BLaER1 treated with 17β-estradiol and CSF1 and Interleukin-3, amounts not matched to agents 10 nM and 100 nM (cell line): ENCODE data around the gene CCDC7.
"Not testable (repeated sequence)": the region's sequence is repeated elsewhere in the genome, so short reads cannot be mapped to it uniquely, and the experiment has no call there.

Source experiments
- H3K27ac ChIP-seq, 11 experiments: shearing (Covaris generic); formaldehyde crosslinking; 2 replicates each; pipeline ENCODE4 v1.8.1; 2022
- H3K27me3 ChIP-seq, 11 experiments: shearing (Covaris generic); formaldehyde crosslinking; 2 replicates each; pipeline ENCODE4 v1.8.1; 2022
- H3K36me3 ChIP-seq, 11 experiments: shearing (Covaris generic); formaldehyde crosslinking; 2 replicates each; pipeline ENCODE4 v1.8.1; 2022
- H3K4me1 ChIP-seq, 10 experiments: shearing (Covaris generic); formaldehyde crosslinking; 2 replicates each; pipeline ENCODE4 v1.8.1; 2022
- H3K4me2 ChIP-seq, 11 experiments: shearing (Covaris generic); formaldehyde crosslinking; 2 replicates each; pipeline ENCODE4 v1.8.1; 2022
- H3K4me3 ChIP-seq, 10 experiments: shearing (Covaris generic); formaldehyde crosslinking; 2 replicates each; pipeline ENCODE4 v1.8.1; 2022
- H3K9ac ChIP-seq, 11 experiments: shearing (Covaris generic); formaldehyde crosslinking; 2 replicates each; pipeline ENCODE4 v1.8.1; 2022
- H3K9me3 ChIP-seq, 11 experiments: shearing (Covaris generic); formaldehyde crosslinking; replicated peaks in 1 of 11; 2 replicates each; pipeline ENCODE4 v1.8.1; 2022
- H4K20me1 ChIP-seq, 11 experiments: shearing (Covaris generic); formaldehyde crosslinking; 2 replicates each; pipeline ENCODE4 v1.8.1; 2022
- Cebpa-rat ChIP-seq, 11 experiments: shearing (Covaris generic); IDR thresholded peaks; 2 replicates each; pipeline ENCODE4 v1.8.1; 2022

CCDC7 gene

GRCh38 chr10:32713560-32713959, 267.6 kb downstream of the CCDC7 start:
- no peak overlapping the region for H3K9ac ChIP-seq
- no peak overlapping the region for H3K27ac ChIP-seq
- H3K36me3 ChIP-seq: no peaks in the 10 kb centered on the region
- peaks cover 0 to 7% (median 2%) of the 10 kb centered on the region in 11 experiments; a peak in 10 of 22 replicates for H3K9me3 ChIP-seq
- no peak overlapping the region for H3K4me3 ChIP-seq
- no peaks in the 10 kb centered on the region for H3K4me1 ChIP-seq
- H3K4me2 ChIP-seq: no peak overlapping the region
- H3K27me3 ChIP-seq: no peaks in the 10 kb centered on the region
- no peak for TF ChIP-seq Cebpa-rat (IDR thresholded peaks at IDR 0.05)
- H4K20me1 ChIP-seq: no peaks in the 10 kb centered on the region

- Histone ChIP-seq H4K20me1 (no peaks in the 10 kb centered on the region), H3K27ac (no peak overlapping the region), H3K9me3 (no peaks in the 10 kb centered on the region), H3K27me3 (no peaks in the 10 kb centered on the region), H3K9ac (no peak overlapping the region), H3K4me1 (no peaks in the 10 kb centered on the region), H3K36me3 (no peaks in the 10 kb centered on the region), H3K4me2 (no peak overlapping the region), H3K4me3 (no peak overlapping the region)
- TF ChIP-seq Cebpa-rat (IDR thresholded peaks at IDR 0.05): no peak
Observed at GRCh38 chr10:32731527-32731926, 285.6 kb downstream of the CCDC7 start.

GRCh38 chr10:32738958-32739357, 293.0 kb downstream of the CCDC7 start:
- no peaks in the 10 kb centered on the region for H3K4me1 ChIP-seq
- H3K36me3 ChIP-seq: no peaks in the 10 kb centered on the region
- no peaks in the 10 kb centered on the region for H3K27me3 ChIP-seq
- no peak for TF ChIP-seq Cebpa-rat (IDR thresholded peaks at IDR 0.05)
- no peak overlapping the region for H3K4me3 ChIP-seq
- no peak overlapping the region for H3K9ac ChIP-seq
- no peak overlapping the region for H3K4me2 ChIP-seq
- no peaks in the 10 kb centered on the region for H3K9me3 ChIP-seq
- no peak overlapping the region for H3K27ac ChIP-seq
- H4K20me1 ChIP-seq: no peaks in the 10 kb centered on the region

- peaks cover 0 to 16% (median 12%) of the 10 kb centered on the region in 11 experiments; a peak in 18 of 22 replicates for H3K9me3 ChIP-seq
- TF ChIP-seq Cebpa-rat (IDR thresholded peaks at IDR 0.05): no peak
- H3K9ac ChIP-seq: no peak overlapping the region
- H3K36me3 ChIP-seq: peaks cover 0 to 9% (median 0%) of the 10 kb centered on the region in 11 experiments; a peak in 3 of 22 replicates
- no peak overlapping the region for H3K4me3 ChIP-seq
- H3K4me2 ChIP-seq: no peak overlapping the region
- no peaks in the 10 kb centered on the region for H4K20me1 ChIP-seq
- no peaks in the 10 kb centered on the region for H3K4me1 ChIP-seq
- no peak overlapping the region for H3K27ac ChIP-seq
- no peaks in the 10 kb centered on the region for H3K27me3 ChIP-seq
Observed at GRCh38 chr10:32744321-32744720, 298.4 kb downstream of the CCDC7 start.

GRCh38 chr10:32746869-32747268, 300.9 kb downstream of the CCDC7 start:
- TF ChIP-seq Cebpa-rat (IDR thresholded peaks at IDR 0.05): no peak
- Histone ChIP-seq H3K36me3 (peaks cover 0 to 9% (median 0%) of the 10 kb centered on the region in 11 experiments; a peak in 3 of 22 replicates), H3K9ac (no peak overlapping the region), H3K27me3 (no peaks in the 10 kb centered on the region), H3K27ac (no peak overlapping the region), H3K4me2 (no peak overlapping the region), H4K20me1 (no peaks in the 10 kb centered on the region), H3K4me1 (no peaks in the 10 kb centered on the region), H3K9me3 (peaks cover 0 to 16% (median 12%) of the 10 kb centered on the region in 11 experiments; a peak in 18 of 22 replicates), H3K4me3 (no peak overlapping the region)

GRCh38 chr10:32751582-32751981, 305.6 kb downstream of the CCDC7 start:
- H3K27ac ChIP-seq: no peak overlapping the region
- H3K4me2 ChIP-seq: no peak overlapping the region
- H3K4me3 ChIP-seq: no peak overlapping the region
- TF ChIP-seq Cebpa-rat (IDR thresholded peaks at IDR 0.05): no peak
- H4K20me1 ChIP-seq: no peaks in the 10 kb centered on the region
- H3K4me1 ChIP-seq: no peaks in the 10 kb centered on the region
- H3K9ac ChIP-seq: no peak overlapping the region
- H3K27me3 ChIP-seq: no peaks in the 10 kb centered on the region
- H3K9me3 ChIP-seq: peaks cover 0 to 24% (median 15%) of the 10 kb centered on the region in 11 experiments; a peak in 19 of 22 replicates
- peaks cover 0 to 6% (median 0%) of the 10 kb centered on the region in 11 experiments; a peak in 2 of 22 replicates for H3K36me3 ChIP-seq

- H4K20me1 ChIP-seq, H3K4me2 ChIP-seq: not testable (repeated sequence)
Observed at GRCh38 chr10:32754900-32755299, 309.0 kb downstream of the CCDC7 start.

GRCh38 chr10:32771217-32771616, 325.3 kb downstream of the CCDC7 start:
- peaks cover 0 to 6% (median 0%) of the 10 kb centered on the region in 11 experiments; a peak in 1 of 22 replicates for H3K36me3 ChIP-seq
- H3K4me3 ChIP-seq: no peak overlapping the region
- H3K4me1 ChIP-seq: no peaks in the 10 kb centered on the region
- H3K9me3 ChIP-seq: peaks cover 13 to 29% (median 20%) of the 10 kb centered on the region in 11 experiments
- no peak overlapping the region for H3K4me2 ChIP-seq
- no peaks in the 10 kb centered on the region for H4K20me1 ChIP-seq
- TF ChIP-seq Cebpa-rat (IDR thresholded peaks at IDR 0.05): no peak
- no peak overlapping the region for H3K9ac ChIP-seq
- no peak overlapping the region for H3K27ac ChIP-seq
- H3K27me3 ChIP-seq: no peaks in the 10 kb centered on the region

More at GRCh38 chr10:32754900-32755299, 309.0 kb downstream of the CCDC7 start:
- not testable (repeated sequence) for H3K27me3 ChIP-seq, H3K36me3 ChIP-seq, H3K27ac ChIP-seq, H3K4me1 ChIP-seq, H3K9ac ChIP-seq, H3K4me3 ChIP-seq
- H3K9me3 ChIP-seq: peaks cover 0 to 13% (median 8%) of the 10 kb centered on the region in 11 experiments; a peak in 9 of 22 replicates

GRCh38 chr10:32773105-32773504, 327.2 kb downstream of the CCDC7 start:
- H3K4me2 ChIP-seq: no peak overlapping the region
- no peak overlapping the region for H3K9ac ChIP-seq
- no peak overlapping the region for H3K27ac ChIP-seq
- H3K9me3 ChIP-seq: peaks cover 13 to 29% (median 20%) of the 10 kb centered on the region in 11 experiments
- no peak for TF ChIP-seq Cebpa-rat (IDR thresholded peaks at IDR 0.05)
- H3K4me1 ChIP-seq: no peaks in the 10 kb centered on the region
- H3K36me3 ChIP-seq: peaks cover 0 to 6% (median 0%) of the 10 kb centered on the region in 11 experiments; a peak in 1 of 22 replicates
- H3K4me3 ChIP-seq: no peak overlapping the region
- no peaks in the 10 kb centered on the region for H4K20me1 ChIP-seq
- H3K27me3 ChIP-seq: no peaks in the 10 kb centered on the region

GRCh38 chr10:32786968-32787367, 341.0 kb downstream of the CCDC7 start:
- H3K36me3 ChIP-seq: no peaks in the 10 kb centered on the region
- H3K27ac ChIP-seq: no peak overlapping the region
- no peak overlapping the region for H3K4me3 ChIP-seq
- no peaks in the 10 kb centered on the region for H4K20me1 ChIP-seq
- H3K9me3 ChIP-seq: peaks cover 0 to 9% (median 0%) of the 10 kb centered on the region in 11 experiments; a peak in 3 of 22 replicates
- no peak overlapping the region for H3K9ac ChIP-seq
- H3K27me3 ChIP-seq: no peaks in the 10 kb centered on the region
- no peak overlapping the region for H3K4me2 ChIP-seq
- H3K4me1 ChIP-seq: no peaks in the 10 kb centered on the region
- no peak for TF ChIP-seq Cebpa-rat (IDR thresholded peaks at IDR 0.05)
